IMR-90 (cell line): ENCODE data around the gene CFAP251. TPM values are rescaled to one million over a fixed set of nuclear protein-coding genes. Genes with fewer than 3 reads are reported as not detected.

Source experiments
- ATAC-seq: fragments of 200-7000 bp; cut with Tn5 transposase; 2 replicates; pipeline ENCODE4 v1.9.1; 2020; ENCODE audit warnings: low read depth, mild to moderate bottlenecking, moderate library complexity
- BruUV-seq: library from RNA; stranded (reverse); fragments of 400-500 nt; replicated peaks from 2 replicates; lab custom pipeline; 2021; lab: Mats Ljungman, UMichigan
- CTCF ChIA-PET: fragments of 300-600 bp; formaldehyde crosslinking; extraction: SDS; loops from one replicate; lab custom pipeline; 2021; ENCODE audit warnings: antibody characterized with exemption; lab: Yijun Ruan, JAX
- POLR2A ChIA-PET: fragments of 300-600 bp; sonication (Branson Sonifier 250); formaldehyde crosslinking; loops from one replicate; lab custom pipeline; 2022; ENCODE audit warnings: antibody characterized with exemption; ENCODE audit not compliant: unreplicated experiment; lab: Charles Lee
- DNase-seq: peaks from one replicate; pipeline ENCODE4 v3.0.0; 2013
- H2AFZ ChIP-seq: replicated peaks from 2 replicates; pipeline ENCODE3; 2013; ENCODE audit warnings: low read length, mild to moderate bottlenecking; ENCODE audit not compliant: poor library complexity
- H2AK5ac ChIP-seq: 2 replicates; pipeline ENCODE4 v1.6.1; 2013; ENCODE audit warnings: low read depth, low read length, inconsistent platforms
- H2AK9ac ChIP-seq: replicated peaks from 2 replicates; pipeline ENCODE3; 2013; ENCODE audit warnings: mild to moderate bottlenecking, low read depth, low read length, moderate library complexity; ENCODE audit not compliant: poor library complexity
- H2BK120ac ChIP-seq: 2 replicates; pipeline ENCODE4 v1.6.1; 2013; ENCODE audit warnings: low read depth, low read length, inconsistent platforms
- H2BK15ac ChIP-seq: 3 replicates; pipeline ENCODE4 v1.6.1; 2013; ENCODE audit warnings: low read depth, low read length, inconsistent platforms
- H2BK20ac ChIP-seq: 2 replicates; pipeline ENCODE4 v1.6.1; 2013; ENCODE audit warnings: low read depth, mild to moderate bottlenecking, inconsistent platforms, low read length, moderate library complexity
- H2BK5ac ChIP-seq: 2 replicates; pipeline ENCODE4 v1.6.1; 2013; ENCODE audit warnings: mild to moderate bottlenecking, low read depth, low read length, inconsistent platforms; ENCODE audit not compliant: poor library complexity, severe bottlenecking
- H3K14ac ChIP-seq: replicated peaks from 2 replicates; pipeline ENCODE4 v1.6.1; 2013; ENCODE audit warnings: low read depth, low read length, inconsistent platforms
- H3K18ac ChIP-seq: 2 replicates; pipeline ENCODE4 v1.6.1; 2013; ENCODE audit warnings: low read depth, low read length, control low read depth
- H3K23ac ChIP-seq: 2 replicates; pipeline ENCODE4 v1.6.1; 2013; ENCODE audit warnings: low read depth, low read length, inconsistent platforms
- H3K27ac ChIP-seq: 2 replicates; pipeline ENCODE4 v1.5.1; 2013; ENCODE audit warnings: mild to moderate bottlenecking, control low read depth, low read length; ENCODE audit not compliant: insufficient read depth
- H3K27me3 ChIP-seq: 2 replicates; pipeline ENCODE4 v1.6.1; 2013; ENCODE audit warnings: low read length; ENCODE audit not compliant: control insufficient read depth, insufficient read depth
- H3K36me3 ChIP-seq: 2 replicates; pipeline ENCODE4 v1.6.1; 2013; ENCODE audit warnings: low read length, mixed read lengths; ENCODE audit not compliant: control insufficient read depth, insufficient read depth
- H3K4ac ChIP-seq: 2 replicates; pipeline ENCODE4 v1.6.1; 2013; ENCODE audit warnings: low read depth, low read length, inconsistent platforms
- H3K4me1 ChIP-seq: 2 replicates; pipeline ENCODE4 v1.6.1; 2013; ENCODE audit warnings: low read length, mixed read lengths; ENCODE audit not compliant: control insufficient read depth, insufficient read depth
- H3K4me2 ChIP-seq: 2 replicates; pipeline ENCODE4 v1.6.1; 2013; ENCODE audit warnings: low read depth, mild to moderate bottlenecking, control low read depth, low read length, moderate library complexity
- H3K4me3 ChIP-seq: 2 replicates; pipeline ENCODE4 v1.5.1; 2013; ENCODE audit warnings: low read depth, mild to moderate bottlenecking, control low read depth, low read length, moderate library complexity; ENCODE audit not compliant: insufficient read depth
- H3K56ac ChIP-seq: 2 replicates; pipeline ENCODE4 v1.6.1; 2013; ENCODE audit warnings: low read length, inconsistent platforms; ENCODE audit not compliant: insufficient read depth; ENCODE audit errors: extremely low read depth
- H3K79me1 ChIP-seq, 2 experiments: 2 replicates each; pipeline ENCODE4 v1.6.1; 2013; ENCODE audit warnings: low read length in 2 of 2, inconsistent platforms in 1 of 2, low read depth in 1 of 2
- H3K9ac ChIP-seq: 2 replicates; pipeline ENCODE4 v1.6.1; 2013; ENCODE audit warnings: low read depth, low read length, control low read depth
- H3K9me1 ChIP-seq: 2 replicates; pipeline ENCODE4 v1.6.1; 2013; ENCODE audit warnings: low read length, inconsistent platforms; ENCODE audit not compliant: insufficient read depth
- H3K9me3 ChIP-seq: 2 replicates; pipeline ENCODE4 v1.6.1; 2013; ENCODE audit warnings: low read length; ENCODE audit not compliant: control insufficient read depth, insufficient read depth
- H4K20me1 ChIP-seq: 2 replicates; pipeline ENCODE4 v1.6.1; 2013; ENCODE audit warnings: low read length, inconsistent platforms; ENCODE audit not compliant: insufficient read depth
- H4K5ac ChIP-seq: 2 replicates; pipeline ENCODE4 v1.6.1; 2013; ENCODE audit warnings: mild to moderate bottlenecking, low read depth, low read length, control low read depth
- H4K8ac ChIP-seq, 2 experiments: 2 replicates each; pipeline ENCODE4 v1.6.1; 2013; ENCODE audit warnings: low read depth in 2 of 2, low read length in 2 of 2, control low read depth in 1 of 2, inconsistent platforms in 1 of 2
- H4K91ac ChIP-seq: 2 replicates; pipeline ENCODE4 v1.6.1; 2013; ENCODE audit warnings: low read depth, low read length, inconsistent platforms; ENCODE audit not compliant: insufficient read depth
- BHLHE40 ChIP-seq: fragments of 150-350 bp; IDR thresholded peaks from 2 replicates; pipeline ENCODE4 v1.6.1; 2016; ENCODE audit warnings: mild to moderate bottlenecking, low read depth, low read length
- CEBPB ChIP-seq: IDR thresholded peaks from 2 replicates; pipeline ENCODE4 v1.6.1; 2012; ENCODE audit warnings: low read depth, low read length, improper control_type of control experiment
- CHD1 ChIP-seq: IDR thresholded peaks from 2 replicates; pipeline ENCODE4 v1.6.1; 2012; ENCODE audit warnings: low read depth, low read length, improper control_type of control experiment
- CTCF ChIP-seq: conservative IDR thresholded peaks from 2 replicates; pipeline ENCODE4 v1.5.1; 2012; ENCODE audit warnings: mild to moderate bottlenecking, low read depth, low read length, improper control_type of control experiment
- ELK1 ChIP-seq: fragments of 150-350 bp; IDR thresholded peaks from 2 replicates; pipeline ENCODE4 v1.6.1; 2016; ENCODE audit warnings: low read depth, mild to moderate bottlenecking, low read length, moderate library complexity, borderline replicate concordance
- MAFK ChIP-seq: IDR thresholded peaks from 2 replicates; pipeline ENCODE4 v1.6.1; 2012; ENCODE audit warnings: low read depth, low read length, improper control_type of control experiment
- MAZ ChIP-seq: IDR thresholded peaks from 2 replicates; pipeline ENCODE4 v1.6.1; 2012; ENCODE audit warnings: low read depth, mild to moderate bottlenecking, low read length, improper control_type of control experiment, moderate library complexity, borderline replicate concordance
- MXI1 ChIP-seq: IDR thresholded peaks from 2 replicates; pipeline ENCODE4 v1.6.1; 2012; ENCODE audit warnings: low read depth, mild to moderate bottlenecking, low read length, moderate library complexity, borderline replicate concordance
- NFE2L2 ChIP-seq: fragments of 150-350 bp; IDR thresholded peaks from 2 replicates; pipeline ENCODE4 v1.6.1; 2016; ENCODE audit warnings: low read depth, mild to moderate bottlenecking, low read length
- POLR2A ChIP-seq: IDR thresholded peaks from 2 replicates; pipeline ENCODE4 v1.6.1; 2012; ENCODE audit warnings: mild to moderate bottlenecking, low read depth, low read length
- RCOR1 ChIP-seq: IDR thresholded peaks from 2 replicates; pipeline ENCODE4 v1.6.1; 2012; ENCODE audit warnings: mild to moderate bottlenecking, low read length, improper control_type of control experiment; ENCODE audit not compliant: insufficient replicate concordance
- RFX5 ChIP-seq: IDR thresholded peaks from 2 replicates; pipeline ENCODE4 v1.8.0; 2012; ENCODE audit warnings: low read depth, mild to moderate bottlenecking, low read length, moderate library complexity
- SMC3 ChIP-seq: fragments of 150-350 bp; IDR thresholded peaks from 2 replicates; pipeline ENCODE4 v1.6.1; 2016; ENCODE audit warnings: low read depth, mild to moderate bottlenecking, antibody characterized with exemption, low read length, moderate library complexity
- USF2 ChIP-seq: fragments of 150-350 bp; IDR thresholded peaks from 2 replicates; pipeline ENCODE4 v1.6.1; 2017; ENCODE audit warnings: mild to moderate bottlenecking, antibody characterized with exemption, low read length, low read depth
- WGBS, 2 experiments: methylation state at CpG; one replicate each; pipeline versions ENCODE4 v1.1.5 to v1.1.7; 2013; ENCODE audit warnings: missing lambda C conversion rate in 2 of 2; ENCODE audit not compliant: insufficient read length in 1 of 2; ENCODE audit errors: extremely low coverage in 2 of 2; 5-methylcytosine and 5-hydroxymethylcytosine counted together
- dilution Hi-C: fragments of 300-500 bp; cut with HindIII; formaldehyde crosslinking; loops from one replicate; pipeline ENCODE4 v1.14.3; 2018; ENCODE audit warnings: low sequenced_read_pairs; ENCODE audit not compliant: unreplicated experiment
- in situ Hi-C: fragments of 300-500 bp; cut with MboI; formaldehyde crosslinking; loops from 3 replicates; pipeline ENCODE4 v1.14.3; 2019; ENCODE audit warnings: low sequenced_read_pairs, inconsistent platforms, mixed read lengths
- intact Hi-C: fragments of 100-400 bp; cut with micrococcal nuclease; formaldehyde crosslinking; loops from 2 replicates; pipeline ENCODE4 v1.10.0; 2022
- polyA plus RNA-seq, 3 experiments: library from polyadenylated mRNA; depleted of rRNA; stranded (reverse); fragments of >200 nt; gene quantifications; 2 replicates each; pipeline ENCODE4 v1.2.3, GENCODE V29; 2012; ENCODE audit warnings: low replicate concordance in 1 of 3
- total RNA-seq: library from RNA; depleted of rRNA; stranded (reverse); fragments of >200 nt; gene quantifications from 2 replicates; pipeline ENCODE4 v1.2.3, GENCODE V29; 2012

CFAP251 gene
- total and polyA plus RNA-seq, 2 of the 4 experiments (the other 2 are of a cell fraction): 7.8 to 9.1 TPM

- in situ Hi-C loops: no loop called here
Measured at GRCh38 chr12:122036153-122036552, 117.8 kb downstream of the CFAP251 start.

More at GRCh38 chr12:122036153-122036552, 117.8 kb downstream of the CFAP251 start:
- no peak overlapping the region for H4K91ac ChIP-seq
- no peak overlapping the region for H2AK5ac ChIP-seq
- H3K9me3 ChIP-seq: no peaks in the 10 kb centered on the region
- peaks cover 10 to 19% of the 10 kb centered on the region in 2 experiments for H3K79me1 ChIP-seq
- H4K8ac ChIP-seq: no peak overlapping the region
- H3K9me1 ChIP-seq: no peaks in the 10 kb centered on the region
- WGBS, 2 experiments: no CpG with 5 or more reads among the region's 6 CpGs
- DNase-seq: no peak
- H2BK120ac ChIP-seq: no peak overlapping the region
- H2BK5ac ChIP-seq: no peak overlapping the region
- intact Hi-C loops (no loop called here), dilution Hi-C loops (no loop called here)
- no peaks in the 10 kb centered on the region for H3K27me3 ChIP-seq
- BruUV-seq: no TSS peak
- H3K4me2 ChIP-seq: no peak overlapping the region
- no peak overlapping the region for H2AK9ac ChIP-seq
- H3K14ac ChIP-seq: no peak overlapping the region
- no peak overlapping the region for H3K4me3 ChIP-seq
- no peak overlapping the region for H2BK20ac ChIP-seq
- H3K18ac ChIP-seq: no peak overlapping the region
- no peak overlapping the region for H2AFZ ChIP-seq
- no peak overlapping the region for H3K23ac ChIP-seq
- peaks cover 4% of the 10 kb centered on the region; the same call in 1 of the 2 replicates for H3K36me3 ChIP-seq
- no peak overlapping the region for H3K4ac ChIP-seq
- no peak for TF ChIP-seq NFE2L2
- no peak for TF ChIP-seq RCOR1
- no peak for TF ChIP-seq USF2
- no peak for TF ChIP-seq CHD1
- TF ChIP-seq MAFK: no peak
- no peak for TF ChIP-seq ELK1
- no peak for TF ChIP-seq MXI1
- TF ChIP-seq CEBPB: no peak
- TF ChIP-seq SMC3: no peak
- TF ChIP-seq RFX5: no peak
- no peak for TF ChIP-seq CTCF
- TF ChIP-seq MAZ: no peak
- no peak for TF ChIP-seq POLR2A
- no peak for TF ChIP-seq BHLHE40
- H2BK15ac ChIP-seq: no peak overlapping the region
- H3K27ac ChIP-seq: no peak overlapping the region
- 0 out of 2 replicates have a peak, but pooled peaks cover 4% of the 10 kb centered on the region for H4K20me1 ChIP-seq
- no peak overlapping the region for H3K56ac ChIP-seq
- no peak overlapping the region for H3K9ac ChIP-seq
- ChIA-PET POLR2A (no interaction called here), CTCF (no interaction called here)
- no peak overlapping the region for H4K5ac ChIP-seq
- no peaks in the 10 kb centered on the region for H3K4me1 ChIP-seq
- no peak for ATAC-seq
